HEK293 (cell line): Measurements from ENCODE around the gene BRF1.

Experiments
- ZNF398 ChIP-seq: fragments of 450-650 bp; formaldehyde crosslinking; IDR thresholded peaks from 2 replicates; pipeline ENCODE4 v1.5.1; 2017; ENCODE audit warnings: missing biosample characterization, missing genetic modification characterization
- ZNF660 ChIP-seq: fragments of 450-650 bp; IDR thresholded peaks from 2 replicates; pipeline ENCODE4 v1.5.1; 2018; ENCODE audit warnings: missing biosample characterization, mild to moderate bottlenecking, missing genetic modification characterization
- ZNF830 ChIP-seq: fragments of 450-650 bp; IDR thresholded peaks from 2 replicates; pipeline ENCODE4 v1.5.0; 2018; ENCODE audit warnings: missing biosample characterization, missing genetic modification characterization, low read depth, mild to moderate bottlenecking, moderate library complexity

DNA sequence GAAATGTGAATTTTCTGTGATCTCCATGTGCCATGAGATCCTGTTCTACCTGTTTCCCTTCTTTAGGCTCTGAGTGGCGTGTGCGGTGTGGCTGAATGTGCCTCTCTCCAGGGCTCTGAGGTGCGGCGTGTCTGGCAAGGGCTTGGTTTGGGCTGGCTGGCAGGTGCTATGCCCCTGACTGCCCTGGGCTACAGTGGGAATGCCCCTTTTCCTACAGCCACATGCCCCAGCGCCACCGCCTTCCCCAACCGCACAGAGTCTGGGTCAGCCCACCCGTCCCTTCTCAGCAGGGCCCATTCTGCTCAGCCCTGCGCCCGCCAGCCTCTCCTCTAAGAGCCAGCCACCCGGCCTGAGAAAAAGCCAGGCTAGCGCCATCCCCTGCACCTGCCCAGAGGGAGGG is 27.7 kb downstream of the BRF1 start:
- no peak for TF ChIP-seq ZNF830 (tag by site-specific recombination)
- no peak for TF ChIP-seq ZNF660 (tag by site-specific recombination)
- TF ChIP-seq ZNF398 (tag by site-specific recombination): no peak
